DLD1 (cell line): Measurements from ENCODE around the gene CD200R1.

Experiments used
- in situ Hi-C: cut with HindIII; loops from 2 replicates; pipeline ENCODE4 v1.10.0; 2017; ENCODE audit warnings: low sequenced_read_pairs

Gene CD200R1

GRCh38 chr3:112897791-112898190 is 77.1 kb downstream of the CD200R1 start:
- in situ Hi-C loops, result no loop called here

GRCh38 chr3:112894258-112894657 is 80.6 kb downstream of the CD200R1 start:
- in situ Hi-C loops, result no loop called here

- in situ Hi-C loops, result no loop called here
Observed at GRCh38 chr3:112889357-112889756, 85.5 kb downstream of the CD200R1 start.

GRCh38 chr3:112888381-112889085 is 86.4 kb downstream of the CD200R1 start:
- in situ Hi-C loops, result no loop called here

- in situ Hi-C loops, result no loop called here
Observed at GRCh38 chr3:112884678-112885290, 90.1 kb downstream of the CD200R1 start.

- in situ Hi-C loops, result no loop called here
Observed at GRCh38 chr3:112881891-112882290, 93.0 kb downstream of the CD200R1 start.

GRCh38 chr3:112875561-112875960 is 99.3 kb downstream of the CD200R1 start:
- in situ Hi-C loops, result no loop called here

GRCh38 chr3:112874725-112875124 is 100.2 kb downstream of the CD200R1 start:
- in situ Hi-C loops, result no loop called here

- in situ Hi-C loops, result no loop called here
Observed at GRCh38 chr3:112873632-112874031, 101.3 kb downstream of the CD200R1 start.

- in situ Hi-C loops, result no loop called here
Observed at GRCh38 chr3:112871735-112872134, 103.2 kb downstream of the CD200R1 start.
